K562 (cell line): ENCODE measurements around the gene SV2A. TPM values are rescaled to one million over a fixed set of nuclear protein-coding genes. Genes with fewer than 3 reads are reported as not detected.

ENCODE experiments used
- CC2D1A ChIP-seq: fragments of 450-650 bp; IDR thresholded peaks from 2 replicates; pipeline ENCODE4 v1.6.1; 2017; ENCODE audit warnings: mild to moderate bottlenecking
- CREB3L1 ChIP-seq: fragments of 450-650 bp; IDR thresholded peaks from 2 replicates; pipeline ENCODE4 v1.6.1; 2014; ENCODE audit warnings: low read depth, mild to moderate bottlenecking, moderate library complexity, borderline replicate concordance
- ERF ChIP-seq: fragments of 450-650 bp; formaldehyde crosslinking; IDR thresholded peaks from 2 replicates; pipeline ENCODE4 v1.4.0; 2020; ENCODE audit warnings: mild to moderate bottlenecking, mixed read lengths
- KDM4B ChIP-seq, 2 experiments: fragments of 450-650 bp in 1 of 2; sonication (generic) in 1 of 2; IDR thresholded peaks; 2 replicates each; pipeline ENCODE4 v1.6.1; 2016 to 2017; ENCODE audit warnings: borderline replicate concordance in 2 of 2, antibody characterized with exemption in 1 of 2, low read depth in 1 of 2, mild to moderate bottlenecking in 1 of 2
- MAFK ChIP-seq: IDR thresholded peaks from 2 replicates; pipeline ENCODE4 v1.6.1; 2011; ENCODE audit warnings: low read length, improper control_type of control experiment
- PCBP1 ChIP-seq: fragments of 200-400 bp; formaldehyde crosslinking; IDR thresholded peaks from 2 replicates; pipeline ENCODE4 v1.6.1; 2018; ENCODE audit warnings: mild to moderate bottlenecking, low read depth, low read length; ENCODE audit not compliant: poor library complexity, severe bottlenecking
- RAD21 ChIP-seq, 2 experiments: fragments of 250-450 bp in 1 of 2; fragments of 450-650 bp in 1 of 2; sonication (Bioruptor Pico) in 1 of 2; formaldehyde crosslinking in 1 of 2; IDR thresholded peaks in 1 of 2; conservative IDR thresholded peaks in 1 of 2; 2 replicates each; pipeline versions ENCODE4 v1.4.0 to v1.8.0; 2020 to 2022; ENCODE audit warnings: mild to moderate bottlenecking in 2 of 2, moderate library complexity in 1 of 2
- RBBP5 ChIP-seq: fragments of 200-600 bp; sonication (generic); IDR thresholded peaks from 2 replicates; pipeline ENCODE4 v1.6.1; 2012; ENCODE audit warnings: borderline replicate concordance, mild to moderate bottlenecking, low read length, control low read depth, inconsistent platforms; ENCODE audit not compliant: insufficient read depth, poor library complexity, severe bottlenecking
- SNIP1 ChIP-seq: fragments of 450-650 bp; IDR thresholded peaks from 2 replicates; pipeline ENCODE4 v1.7.1; 2017; ENCODE audit warnings: low read depth, mild to moderate bottlenecking
- ZNF280B ChIP-seq: fragments of 250-450 bp; sonication (Bioruptor Pico); IDR thresholded peaks from 2 replicates; pipeline ENCODE4 v1.5.1; 2021; ENCODE audit warnings: mild to moderate bottlenecking
- ZNF318 ChIP-seq, 2 experiments: fragments of 450-650 bp; IDR thresholded peaks; 2 replicates each; pipeline ENCODE4 v1.6.1; 2016; ENCODE audit warnings: mild to moderate bottlenecking in 2 of 2, borderline replicate concordance in 1 of 2, low read depth in 1 of 2, moderate library complexity in 1 of 2
- polyA plus RNA-seq, 8 experiments: library from polyadenylated mRNA; depleted of rRNA in 4 of 8; stranded (reverse) in 5 of 8; unstranded in 3 of 8; fragments of >200 nt; fragmentation: Nextera tagmentation in 2 of 8; fragmentation: Illumina TruSeq in 1 of 8; extraction: Ambion mirVana in 2 of 8; extraction: Trizol in 1 of 8; gene quantifications; 2 replicates each; pipeline versions ENCODE4 v1.2.1 to v1.2.3, GENCODE V29; 2011 to 2014; ENCODE audit warnings: inconsistent platforms in 1 of 8, missing spikeins in 1 of 8
- total RNA-seq, 7 experiments: library from RNA; depleted of rRNA in 6 of 7; stranded (reverse); fragments of >200 nt in 6 of 7; fragmentation: Illumina TruSeq in 2 of 7; extraction: Trizol in 2 of 7; gene quantifications; 2 replicates each; pipeline versions ENCODE4 v1.2.1 to v1.2.3, GENCODE V29; 2011 to 2021; ENCODE audit warnings: low replicate concordance in 1 of 7
- TF ChIP-seq, protein P1 (sequence below): fragments of 450-650 bp; IDR thresholded peaks from 2 replicates; pipeline ENCODE4 v1.6.1; 2016; ENCODE audit warnings: low read depth, mild to moderate bottlenecking, moderate library complexity
- TF ChIP-seq, protein P2 (sequence below): fragments of 450-650 bp; formaldehyde crosslinking; IDR thresholded peaks from 2 replicates; pipeline ENCODE4 v1.4.0; 2022; ENCODE audit warnings: mild to moderate bottlenecking, moderate library complexity

Gene SV2A
- total and polyA plus RNA-seq, 9 of the 15 experiments (the other 6 are each of a cell fraction or from before 2014, with no cell fraction given), result 0.07 to 0.22 (median 0.11) TPM; not detected in 1

DNA sequence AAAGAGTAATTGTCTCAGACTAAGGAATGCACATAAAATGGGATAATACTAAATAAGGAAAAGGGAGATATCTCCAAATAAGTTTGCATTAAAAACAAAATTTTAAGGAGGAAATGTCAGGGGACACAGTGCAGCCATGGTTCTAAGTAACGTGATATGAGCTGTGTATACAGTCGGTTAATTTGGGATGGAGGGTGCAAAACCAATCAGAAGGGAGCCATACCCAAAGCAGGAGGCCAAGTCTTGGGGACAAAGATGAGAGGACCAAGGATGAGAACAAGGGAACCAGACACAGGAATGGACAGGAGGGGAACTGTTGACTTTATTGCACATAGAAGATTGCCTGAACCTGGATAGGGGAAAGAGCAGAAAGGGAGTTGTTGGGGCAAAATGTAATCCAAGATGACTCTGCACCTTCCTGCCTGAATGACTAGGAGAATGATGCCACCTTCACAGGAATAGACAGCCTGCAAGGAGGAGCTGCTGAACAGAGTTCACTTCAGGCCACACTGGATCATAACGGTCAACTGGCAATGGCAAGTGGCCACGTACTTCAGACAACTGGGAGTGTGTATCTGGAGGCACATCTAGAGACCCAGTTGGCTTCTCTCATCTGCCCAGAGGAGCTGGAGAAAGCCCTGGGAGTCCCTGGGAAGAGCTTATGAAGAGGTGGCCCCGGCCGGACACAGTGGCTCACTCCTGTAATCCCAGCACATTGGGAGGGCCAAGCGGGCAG, 40.3 kb downstream of the SV2A start (continued):
- TF ChIP-seq ZNF318 (IDR thresholded peaks at IDR 0.05; ENCODE audit: borderline replicate concordance in 1 of 2, low read depth in 1 of 2) (no peak), RBBP5 (peak; percentile 28), PCBP1 (no peak), ZNF280B (CRISPR knock-in tag) (no peak), RAD21 (CRISPR knock-in tag; conservative IDR thresholded peaks at IDR 0.05 in 1 of 2, IDR thresholded peaks at IDR 0.05 in 1 of 2) (no peak), CREB3L1 (no peak), CC2D1A (peak; percentile 68; the same call in 1 of the 2 replicates), KDM4B (IDR thresholded peaks at IDR 0.05; ENCODE audit: borderline replicate concordance in 2 of 2, low read depth in 1 of 2) (no peak), ERF (CRISPR knock-in tag) (no peak), MAFK (peak; percentile 66), SNIP1 (no peak)
- TF ChIP-seq, protein P1, sequence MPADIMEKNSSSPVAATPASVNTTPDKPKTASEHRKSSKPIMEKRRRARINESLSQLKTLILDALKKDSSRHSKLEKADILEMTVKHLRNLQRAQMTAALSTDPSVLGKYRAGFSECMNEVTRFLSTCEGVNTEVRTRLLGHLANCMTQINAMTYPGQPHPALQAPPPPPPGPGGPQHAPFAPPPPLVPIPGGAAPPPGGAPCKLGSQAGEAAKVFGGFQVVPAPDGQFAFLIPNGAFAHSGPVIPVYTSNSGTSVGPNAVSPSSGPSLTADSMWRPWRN, result no peak
- TF ChIP-seq, protein P2, sequence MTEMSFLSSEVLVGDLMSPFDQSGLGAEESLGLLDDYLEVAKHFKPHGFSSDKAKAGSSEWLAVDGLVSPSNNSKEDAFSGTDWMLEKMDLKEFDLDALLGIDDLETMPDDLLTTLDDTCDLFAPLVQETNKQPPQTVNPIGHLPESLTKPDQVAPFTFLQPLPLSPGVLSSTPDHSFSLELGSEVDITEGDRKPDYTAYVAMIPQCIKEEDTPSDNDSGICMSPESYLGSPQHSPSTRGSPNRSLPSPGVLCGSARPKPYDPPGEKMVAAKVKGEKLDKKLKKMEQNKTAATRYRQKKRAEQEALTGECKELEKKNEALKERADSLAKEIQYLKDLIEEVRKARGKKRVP (CRISPR knock-in tag), result no peak
